GM10248 (cell line): ENCODE results near the gene TMEM134.

Source experiments
- CTCF ChIA-PET: fragments of 300-600 bp; sonication (Branson Sonifier 250); formaldehyde crosslinking; extraction: SDS; loops from one replicate; lab custom pipeline; 2021; ENCODE audit warnings: antibody characterized with exemption; lab: Yijun Ruan, JAX
- POLR2A ChIA-PET: fragments of 350-650 bp; sonication (Branson Sonifier 250); formaldehyde crosslinking; extraction: SDS; loops from one replicate; lab custom pipeline; 2020; ENCODE audit warnings: antibody characterized with exemption; lab: Yijun Ruan, JAX
- DNase-seq: peaks from one replicate; pipeline ENCODE4 v3.0.0; 2012; ENCODE audit errors: extremely low spot score
- TF ChIP-seq, protein P1 (sequence below): IDR thresholded peaks from 2 replicates; pipeline ENCODE4 v1.5.1; 2012; ENCODE audit warnings: mild to moderate bottlenecking, low read depth; ENCODE audit errors: extremely low read depth, missing control alignments, control extremely low read depth

TMEM134 gene

DNA sequence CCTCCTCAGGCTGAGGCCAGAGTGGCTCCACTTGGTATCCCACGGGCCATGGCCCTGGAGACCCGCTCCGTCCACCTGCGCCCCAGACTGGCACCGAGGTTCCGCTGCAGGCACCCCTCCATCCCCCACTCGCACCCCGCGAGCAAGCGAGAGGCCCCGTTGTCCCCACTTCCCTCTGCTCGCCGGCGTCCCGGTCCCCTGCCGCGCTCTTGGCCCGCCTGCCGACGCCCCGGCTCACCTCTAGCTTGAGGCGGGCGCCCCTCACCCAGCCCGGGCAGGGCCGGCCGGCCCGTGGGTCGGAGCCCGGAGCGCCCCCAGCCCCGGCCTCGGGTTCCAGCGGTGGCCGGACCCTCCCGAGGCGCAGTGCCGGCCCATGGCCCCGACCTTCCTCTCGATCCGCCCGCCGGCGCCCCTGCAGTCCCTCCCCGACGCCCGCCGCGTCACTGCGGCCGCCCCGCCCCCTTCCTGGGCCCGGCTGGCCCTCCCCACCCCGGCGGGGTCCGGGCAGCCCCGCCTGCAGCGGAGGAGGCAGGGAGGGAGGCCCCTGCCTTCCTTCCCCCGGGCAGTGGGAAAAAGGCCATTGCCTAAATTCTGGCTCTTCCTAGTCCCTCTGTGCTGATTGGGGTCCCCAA is 36.0 kb upstream of the TMEM134 start, which contains the start of gene PITPNM1:
Gene PITPNM1, minus strand, starts transcription at position 414 of the 632 bp plus-strand sequence. CDS start 1,183 bp downstream, outside the sequence.
- POLR2A ChIA-PET, result interaction anchor here (0.5 kb wide), 1 partner anchor 62 kb away, joined by 4 read pairs; the partner anchor contains the start of gene CORO1B
- CTCF ChIA-PET, result interaction anchor here (0.6 to 1.7 kb wide), 19 partner anchors 12 to 154 kb away, joined by 3 to 15 read pairs (median 4); partner anchors contain the start of genes AIP, PPP1CA, PTPRCAP and RAD9A
- peak; percentile 89 for DNase-seq
- TF ChIP-seq, protein P1, sequence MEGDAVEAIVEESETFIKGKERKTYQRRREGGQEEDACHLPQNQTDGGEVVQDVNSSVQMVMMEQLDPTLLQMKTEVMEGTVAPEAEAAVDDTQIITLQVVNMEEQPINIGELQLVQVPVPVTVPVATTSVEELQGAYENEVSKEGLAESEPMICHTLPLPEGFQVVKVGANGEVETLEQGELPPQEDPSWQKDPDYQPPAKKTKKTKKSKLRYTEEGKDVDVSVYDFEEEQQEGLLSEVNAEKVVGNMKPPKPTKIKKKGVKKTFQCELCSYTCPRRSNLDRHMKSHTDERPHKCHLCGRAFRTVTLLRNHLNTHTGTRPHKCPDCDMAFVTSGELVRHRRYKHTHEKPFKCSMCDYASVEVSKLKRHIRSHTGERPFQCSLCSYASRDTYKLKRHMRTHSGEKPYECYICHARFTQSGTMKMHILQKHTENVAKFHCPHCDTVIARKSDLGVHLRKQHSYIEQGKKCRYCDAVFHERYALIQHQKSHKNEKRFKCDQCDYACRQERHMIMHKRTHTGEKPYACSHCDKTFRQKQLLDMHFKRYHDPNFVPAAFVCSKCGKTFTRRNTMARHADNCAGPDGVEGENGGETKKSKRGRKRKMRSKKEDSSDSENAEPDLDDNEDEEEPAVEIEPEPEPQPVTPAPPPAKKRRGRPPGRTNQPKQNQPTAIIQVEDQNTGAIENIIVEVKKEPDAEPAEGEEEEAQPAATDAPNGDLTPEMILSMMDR, result no peak

DNA sequence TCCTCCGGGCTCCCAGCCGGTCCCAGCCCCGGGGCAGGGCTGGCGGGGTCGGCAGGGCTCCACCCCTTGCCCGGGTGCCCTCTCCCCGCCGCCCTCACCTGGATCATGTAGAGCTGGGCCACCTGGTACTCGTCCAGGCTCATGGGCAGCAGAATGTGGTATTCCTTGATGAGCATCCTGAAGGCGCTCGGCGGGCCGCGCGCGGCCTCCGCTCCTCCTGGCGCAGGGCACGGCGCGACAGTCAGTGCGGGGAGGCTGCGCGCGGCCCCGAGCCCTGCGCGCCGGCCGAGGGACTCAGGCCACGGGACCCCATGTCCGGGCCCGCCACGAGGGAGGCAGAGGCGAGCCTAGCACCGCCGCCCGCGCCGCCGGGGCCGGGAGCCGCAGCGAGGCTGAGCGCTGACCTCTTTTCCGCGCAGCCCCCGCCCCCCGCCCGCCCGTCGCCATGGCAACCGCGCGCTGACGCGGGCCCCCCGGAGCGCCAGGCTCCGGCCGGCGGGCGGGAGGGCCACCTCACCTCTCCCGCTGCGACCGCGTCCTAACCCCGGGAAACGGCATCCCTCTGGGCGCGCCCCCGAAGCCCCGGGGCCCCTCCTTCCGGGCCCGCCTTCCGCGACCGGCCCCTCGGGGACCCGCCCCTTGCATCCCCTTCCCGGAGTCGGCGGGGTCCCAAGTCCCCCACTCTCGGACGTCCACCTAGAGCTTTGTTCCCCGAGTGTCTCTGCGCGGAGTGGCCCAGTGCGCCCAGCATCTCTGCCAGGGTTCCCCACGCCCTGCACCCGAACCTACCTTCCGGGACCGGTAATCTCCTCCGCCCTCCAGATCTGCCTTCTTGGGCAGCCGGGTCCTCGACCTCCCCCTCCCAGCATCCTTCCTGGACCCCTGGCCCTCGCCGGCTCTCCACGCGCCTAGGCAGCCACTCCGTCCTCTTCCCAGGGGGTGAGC is 35.2 kb upstream of the TMEM134 start:
- DNase-seq, result peak; percentile 51
- POLR2A ChIA-PET, result no interaction called here
- CTCF ChIA-PET, result interaction anchor here (0.6 to 1.7 kb wide), 7 partner anchors 12 to 153 kb away, joined by 3 to 8 read pairs (median 4); partner anchors contain the start of genes AIP, PPP1CA and PTPRCAP
- TF ChIP-seq, protein P1, result no peak

DNA sequence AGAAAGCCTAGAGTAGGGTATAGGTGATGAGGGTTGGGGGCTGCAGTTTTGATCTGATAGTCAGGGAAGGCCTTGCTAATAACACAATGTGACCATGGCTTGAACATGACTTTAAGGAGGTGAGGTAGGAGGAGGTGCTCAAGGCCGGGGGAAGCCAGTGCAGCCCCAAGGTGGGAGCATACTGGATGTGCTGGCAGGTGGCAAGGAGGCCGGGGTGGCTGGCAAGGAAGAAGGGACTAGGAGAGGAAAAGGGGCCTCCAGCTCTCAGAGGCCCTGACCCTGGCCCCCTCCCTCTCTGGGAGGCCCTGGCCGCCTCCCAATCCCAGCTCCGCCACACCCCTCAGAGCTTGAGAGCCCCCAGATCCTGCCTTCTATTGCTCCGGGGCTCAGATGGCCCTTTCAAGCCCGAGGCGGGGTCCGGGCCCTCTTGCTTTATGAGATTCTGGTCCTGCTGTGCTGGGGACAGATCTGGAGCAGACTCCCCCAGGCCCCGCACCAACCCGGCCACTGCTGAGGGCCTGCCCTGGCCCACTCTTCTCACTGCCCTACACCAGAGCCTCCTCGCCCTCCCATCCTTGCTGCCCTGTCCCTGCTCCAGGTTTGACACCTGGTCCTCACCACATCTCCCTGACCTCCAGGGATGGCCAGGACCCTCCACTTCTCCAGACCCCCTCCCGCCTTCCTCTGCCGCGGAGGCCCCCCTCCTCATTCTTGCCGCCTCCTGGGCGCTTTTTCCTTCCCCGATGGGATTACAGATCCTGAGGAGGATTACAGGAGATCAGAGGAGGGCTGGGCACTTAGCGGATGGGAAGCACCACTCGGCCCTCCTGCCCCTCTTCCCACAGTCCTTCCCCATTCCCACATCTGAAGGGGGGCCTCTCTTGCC is 34.3 kb upstream of the TMEM134 start:
- POLR2A ChIA-PET, result no interaction called here
- CTCF ChIA-PET, result interaction anchor here (1.3 kb wide), 1 partner anchor 102 kb away, joined by 5 read pairs; the partner anchor contains the start of gene PPP1CA
- TF ChIP-seq, protein P1, result no peak
- no peak for DNase-seq

DNA sequence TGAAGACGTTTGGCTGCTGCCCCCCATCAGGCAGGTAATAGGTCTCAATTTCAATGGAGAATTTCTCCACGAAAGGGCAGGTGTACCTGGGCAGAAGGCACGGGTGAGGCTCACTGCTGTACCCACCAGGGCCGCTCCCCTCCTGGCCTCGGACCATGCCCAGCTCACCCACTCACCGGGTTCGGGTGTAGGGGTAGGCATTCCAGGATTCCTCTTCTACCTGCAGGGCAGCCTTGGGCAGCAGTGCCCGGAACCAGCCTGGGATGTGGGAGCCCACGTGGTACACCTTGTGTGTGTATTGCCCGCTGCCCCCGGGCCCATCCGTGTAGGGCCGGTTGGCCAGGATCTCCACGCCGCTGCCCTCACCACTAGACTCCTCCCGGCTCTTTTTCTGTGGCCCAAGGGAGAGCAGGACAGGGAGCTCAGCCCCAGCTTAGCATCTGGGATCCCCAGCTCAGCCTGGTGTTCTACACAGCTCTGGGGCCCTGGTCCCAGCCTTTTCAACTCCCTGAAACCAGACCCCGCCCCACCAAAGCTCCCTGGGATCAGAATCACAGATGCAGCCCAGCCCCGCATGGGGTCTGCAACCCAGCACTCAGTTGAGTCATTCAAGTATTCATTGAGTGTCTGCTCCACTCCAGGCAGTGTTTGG is 33.4 kb upstream of the TMEM134 start:
- ChIA-PET POLR2A (interaction anchor here (0.9 kb wide), 1 partner anchor 16 kb away, joined by 4 read pairs; no protein-coding TSS in a partner anchor), CTCF (interaction anchor here (1.2 to 1.3 kb wide), 2 partner anchors 95 to 101 kb away, joined by 3 to 5 read pairs; partner anchors contain the start of gene PPP1CA)
- DNase-seq, result no peak
- TF ChIP-seq, protein P1, result no peak

DNA sequence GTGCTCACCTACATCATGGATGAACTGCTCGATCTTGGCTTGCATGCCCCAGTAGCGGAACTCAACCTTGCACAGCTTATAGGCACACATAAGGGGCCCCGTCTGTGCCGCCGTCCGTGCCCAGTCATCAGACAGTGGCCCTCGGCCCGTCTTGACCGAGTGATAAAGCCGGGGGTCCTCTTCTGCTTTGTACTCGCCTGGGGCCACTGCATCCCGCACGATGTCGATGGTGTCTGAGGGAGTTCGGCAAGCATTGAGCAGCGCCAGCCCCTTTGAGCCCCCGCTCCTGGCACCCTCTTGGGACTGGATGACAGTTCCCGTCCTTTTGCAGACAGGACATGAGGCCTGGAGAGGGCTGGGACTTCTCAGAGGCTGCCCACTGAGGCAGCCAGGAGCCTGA is 32.8 kb upstream of the TMEM134 start:
- POLR2A ChIA-PET, result interaction anchor here (0.5 to 0.9 kb wide), 2 partner anchors 15 to 54 kb away, joined by 3 to 4 read pairs; no protein-coding TSS in a partner anchor
- CTCF ChIA-PET, result interaction anchor here (1.2 to 1.5 kb wide), 2 partner anchors 12 to 95 kb away, joined by 3 to 4 read pairs; no protein-coding TSS in a partner anchor
- no peak for DNase-seq
- TF ChIP-seq, protein P1, result no peak
